Fibroblast of skin of scalp (primary cell): ENCODE results near the gene TTC23L.
A peak's percentile ranks its signal among the peaks of the same experiment; 100 is the strongest.

Experiments
- DNase-seq: peaks from one replicate; pipeline ENCODE4 v3.0.0-alpha.2; 2013

TTC23L gene

DNA sequence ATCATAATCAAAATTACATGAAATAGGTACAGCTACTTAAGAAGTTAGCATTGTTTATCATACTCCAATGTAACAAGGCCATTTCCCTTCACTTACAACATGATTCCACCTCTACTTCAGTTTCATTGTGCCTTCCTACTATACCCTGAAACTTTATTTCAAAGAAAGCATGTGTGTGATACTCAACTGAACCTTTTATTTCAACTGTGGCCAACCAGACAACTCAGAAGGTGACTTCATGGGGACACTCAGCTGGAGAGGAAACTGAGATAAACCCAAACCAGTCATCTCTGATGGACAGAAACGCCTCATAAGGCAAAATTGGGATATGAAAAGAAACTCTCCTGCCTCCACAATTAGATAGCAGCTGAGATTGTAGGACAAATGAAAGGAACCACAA is 5.9 kb upstream of the TTC23L start:
- no peak for DNase-seq

DNA sequence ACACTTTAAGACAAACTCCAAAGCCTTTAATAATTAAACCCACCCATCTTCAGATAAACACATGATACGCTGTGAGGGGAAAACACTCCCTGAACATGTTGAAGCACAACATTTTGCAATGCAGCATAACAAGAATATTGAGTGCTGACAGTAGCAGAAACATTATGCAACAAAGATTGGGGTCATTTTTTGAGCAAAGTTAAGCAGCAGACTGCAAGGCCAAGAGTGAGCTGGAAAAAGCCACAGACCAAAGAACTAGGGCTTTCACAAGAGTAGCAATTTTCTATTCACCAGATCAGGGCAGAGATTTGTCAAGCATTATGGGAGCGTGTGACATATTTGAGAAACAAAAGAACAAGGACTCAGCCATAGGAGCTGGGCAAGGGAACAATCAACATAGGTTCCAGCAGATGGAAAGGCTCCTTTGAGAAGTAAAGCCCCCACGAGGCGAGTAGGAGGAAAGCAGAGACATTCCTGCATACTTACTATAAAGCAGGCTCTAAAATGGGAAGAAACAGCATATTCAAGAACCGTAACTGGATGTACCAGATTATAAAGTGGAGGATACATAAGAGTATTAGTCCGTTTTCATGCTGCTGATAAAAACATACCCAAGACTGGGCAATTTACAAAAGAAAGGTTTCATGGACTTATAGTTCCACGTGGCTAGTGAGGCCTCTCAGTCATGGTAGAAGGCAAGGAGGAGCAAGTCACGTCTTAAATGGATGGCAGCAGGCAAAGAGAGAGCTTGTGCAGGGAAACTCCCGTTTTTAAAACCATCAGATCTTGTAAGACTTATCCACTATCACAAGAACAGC is 4.8 kb upstream of the TTC23L start:
- no peak for DNase-seq

DNA sequence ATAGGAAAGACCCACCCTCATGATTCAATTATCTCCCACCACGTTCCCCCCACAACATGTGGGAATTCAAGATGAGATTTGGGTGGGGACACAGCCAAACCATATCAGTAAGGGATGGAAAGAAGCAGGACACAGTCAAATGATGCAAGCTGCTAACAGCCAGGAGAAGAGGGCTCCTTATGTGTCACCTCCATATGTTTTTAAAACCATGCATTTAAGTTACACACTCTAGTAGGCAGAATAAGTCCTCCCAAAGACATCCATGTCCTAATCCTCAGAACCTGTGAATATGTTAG is 4.2 kb upstream of the TTC23L start:
- no peak for DNase-seq

DNA sequence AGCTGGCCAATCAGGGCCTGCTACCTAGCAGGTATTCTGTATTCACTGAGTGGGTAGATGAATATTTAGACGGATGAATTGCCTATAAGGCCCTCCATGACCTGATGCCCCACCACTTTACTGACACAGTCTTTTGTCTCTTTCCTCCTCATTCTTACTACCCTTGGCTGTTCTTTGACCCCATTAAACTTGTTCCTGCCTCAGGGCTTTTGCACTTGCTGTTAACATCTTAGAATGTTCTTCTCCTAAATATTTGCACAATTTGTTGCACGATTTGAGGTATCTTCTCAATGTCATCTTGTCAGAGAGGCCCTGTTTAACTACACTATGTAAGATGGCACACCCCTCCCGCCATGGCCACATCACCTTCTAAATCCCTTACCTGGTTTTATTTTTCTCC is 3.3 kb upstream of the TTC23L start:
- DNase-seq = no peak

DNA sequence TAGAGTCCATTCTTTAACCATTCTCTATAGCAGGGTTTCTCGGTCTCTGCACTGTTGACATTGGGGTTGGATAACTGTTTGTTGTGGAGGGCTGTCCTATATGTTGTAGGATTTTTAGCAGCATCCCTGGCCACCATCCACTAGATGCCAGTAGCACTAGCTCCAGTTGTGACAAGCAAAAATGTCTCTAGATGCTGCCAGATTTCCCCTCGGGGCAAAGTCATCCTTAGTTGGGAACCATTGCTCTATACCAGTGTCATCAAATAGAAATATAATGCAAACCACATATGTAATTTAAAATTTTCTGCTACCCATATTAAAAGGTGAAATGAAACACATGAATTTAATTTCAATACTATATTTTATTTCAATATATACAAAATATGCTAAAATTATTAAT is 2.9 kb downstream of the TTC23L start:
- no peak for DNase-seq

DNA sequence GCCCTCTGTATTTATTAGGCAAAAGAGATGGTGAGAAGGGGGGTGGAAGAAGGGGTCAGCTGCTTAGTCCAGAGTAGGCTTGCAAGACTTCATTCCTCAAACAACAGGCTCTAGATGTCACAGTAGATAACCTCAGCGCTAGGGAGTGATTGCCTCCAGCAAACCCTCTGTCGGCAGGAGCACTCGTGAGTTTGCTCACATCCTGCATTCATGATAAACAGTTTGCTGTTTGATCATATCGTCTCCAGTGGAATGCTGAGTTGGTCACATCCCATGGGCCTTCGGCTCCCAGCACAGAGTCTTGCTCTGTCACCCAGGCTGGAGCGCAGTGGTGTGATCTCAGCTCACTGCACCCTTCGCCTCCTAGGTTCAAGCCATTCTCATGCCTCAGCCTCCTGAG is 3.6 kb downstream of the TTC23L start:
- no peak for DNase-seq

DNA sequence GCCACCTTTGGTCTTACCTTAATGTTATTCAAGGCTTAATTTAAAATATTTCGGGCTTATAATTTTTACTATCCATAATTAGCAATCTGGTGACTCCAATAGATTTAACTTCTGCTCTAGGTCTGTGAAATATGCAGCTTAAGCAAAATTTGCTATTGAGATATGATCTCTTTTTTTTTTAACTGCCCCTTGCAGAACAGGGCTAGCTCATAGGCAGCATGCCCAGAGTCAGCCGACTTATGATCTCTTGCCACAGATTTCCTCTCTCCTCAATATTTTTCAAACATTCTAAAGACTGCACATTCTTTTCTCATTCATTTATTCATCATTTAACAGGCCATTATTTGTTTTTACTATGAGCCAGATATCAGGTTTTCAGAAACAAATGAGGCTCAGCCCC is 4.5 kb downstream of the TTC23L start:
- DNase-seq = no peak

DNA sequence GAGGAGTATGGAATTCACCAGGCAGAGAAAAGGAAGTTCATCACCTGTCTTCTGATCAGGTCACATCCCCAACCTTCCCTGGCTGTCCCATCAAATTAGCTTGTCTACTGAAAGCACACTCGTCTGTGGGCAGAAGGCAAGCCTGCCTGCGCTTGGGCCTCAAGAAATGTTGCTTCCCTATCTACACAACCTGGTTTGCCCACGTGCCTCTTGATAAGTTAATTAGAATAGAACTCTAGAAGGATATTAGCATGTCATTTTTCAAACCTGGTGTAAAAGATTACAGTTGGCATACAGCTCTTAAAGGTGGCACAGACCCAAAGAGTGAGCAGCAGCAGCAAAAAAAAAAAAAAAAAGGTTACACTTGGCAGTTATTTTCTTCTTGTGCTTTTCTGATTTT is 5.1 kb downstream of the TTC23L start:
- no peak for DNase-seq

DNA sequence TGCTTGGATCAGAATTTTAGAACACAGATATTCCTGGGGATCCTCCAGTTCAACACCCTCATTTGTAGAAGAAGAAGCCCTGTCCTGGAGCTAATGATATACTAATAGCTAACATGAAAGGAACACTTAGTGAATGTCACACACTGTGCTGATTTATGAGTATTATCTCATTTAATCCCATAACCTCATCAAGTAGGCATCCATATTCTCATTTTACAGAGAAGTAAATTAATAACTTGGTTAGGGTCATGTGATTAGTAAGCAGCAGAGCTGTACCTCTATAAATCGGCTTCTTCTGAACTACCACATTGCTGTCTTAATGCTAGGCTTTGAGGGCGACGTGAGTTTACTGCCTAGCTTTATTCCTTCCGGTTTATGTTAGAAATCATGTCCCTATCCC is 6.0 kb downstream of the TTC23L start:
- DNase-seq = no peak

DNA sequence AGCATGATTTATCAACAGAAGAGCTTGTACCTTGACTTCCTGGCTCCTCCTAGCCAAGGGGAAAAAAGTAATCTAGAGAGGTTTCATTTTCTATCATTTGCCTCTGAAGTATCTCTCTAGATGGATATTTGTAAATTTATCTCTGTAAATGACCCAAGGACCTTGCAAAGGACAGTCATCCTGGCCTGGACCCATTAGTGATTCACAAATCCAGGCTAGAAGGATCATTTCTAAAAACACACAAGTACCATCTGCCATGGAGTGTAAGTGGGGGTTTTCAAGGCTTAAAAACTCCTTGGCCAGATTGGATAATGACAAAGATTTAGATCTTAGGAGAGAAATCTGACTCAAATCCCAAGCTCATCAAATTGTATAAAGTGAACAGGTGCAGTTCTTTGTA is 8.1 kb downstream of the TTC23L start:
- no peak for DNase-seq

DNA sequence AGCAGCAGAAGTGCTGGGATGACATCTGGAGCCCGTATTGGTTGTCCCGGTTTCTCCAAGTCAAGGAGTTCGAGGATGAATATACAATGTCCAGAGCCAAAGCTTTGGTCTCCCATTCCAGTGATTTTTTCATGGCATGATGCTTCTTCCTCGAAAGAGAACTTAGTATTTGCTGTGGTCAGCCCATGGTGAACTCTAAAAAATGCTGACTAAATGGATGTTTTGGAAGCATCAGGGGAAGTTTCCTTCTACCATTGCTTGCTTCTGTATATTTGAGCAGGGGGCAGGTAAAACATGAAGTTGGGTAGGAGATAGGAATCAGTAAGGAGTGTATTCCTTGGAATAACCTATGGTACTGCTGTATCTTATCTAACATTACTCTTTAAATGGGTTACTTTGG is 8.6 kb downstream of the TTC23L start:
- DNase-seq = no peak

DNA sequence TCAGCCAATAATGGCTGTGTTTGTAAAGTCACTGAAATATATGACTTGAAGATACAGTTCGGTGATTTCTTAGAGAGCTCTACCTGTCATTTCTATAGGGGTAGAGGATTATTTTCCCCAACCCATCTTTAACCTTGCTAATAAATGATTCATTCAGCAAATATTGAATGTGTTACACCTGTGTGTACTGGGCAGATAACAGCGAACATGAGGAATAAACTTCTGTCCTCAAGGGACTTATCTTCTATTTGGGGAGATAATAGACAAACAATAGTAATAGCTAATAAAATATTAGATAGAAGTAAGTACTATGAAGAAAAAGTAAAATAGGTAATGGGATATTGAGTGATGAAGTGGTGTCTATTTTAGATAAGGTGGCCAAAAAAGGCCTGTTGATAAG is 9.3 kb downstream of the TTC23L start:
- no peak for DNase-seq

DNA sequence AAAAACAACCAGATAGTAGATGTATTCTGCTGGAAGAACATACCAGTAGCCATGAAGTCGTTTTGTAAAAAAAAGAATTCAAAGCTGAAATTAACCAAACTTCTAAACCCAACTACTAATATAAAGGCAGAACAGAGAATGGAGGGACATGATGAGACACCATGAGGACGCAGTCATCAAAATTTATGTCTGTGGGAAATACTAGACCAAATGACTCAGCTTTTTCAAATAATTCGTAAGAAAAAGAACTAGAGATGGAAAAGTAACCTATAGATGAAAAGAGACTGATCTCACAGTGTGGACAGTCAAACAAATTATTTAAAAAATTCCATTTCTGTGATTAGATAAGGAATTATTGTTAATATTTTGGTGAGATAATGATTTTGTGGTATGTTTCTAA is 10.3 kb downstream of the TTC23L start:
- DNase-seq = no peak

DNA sequence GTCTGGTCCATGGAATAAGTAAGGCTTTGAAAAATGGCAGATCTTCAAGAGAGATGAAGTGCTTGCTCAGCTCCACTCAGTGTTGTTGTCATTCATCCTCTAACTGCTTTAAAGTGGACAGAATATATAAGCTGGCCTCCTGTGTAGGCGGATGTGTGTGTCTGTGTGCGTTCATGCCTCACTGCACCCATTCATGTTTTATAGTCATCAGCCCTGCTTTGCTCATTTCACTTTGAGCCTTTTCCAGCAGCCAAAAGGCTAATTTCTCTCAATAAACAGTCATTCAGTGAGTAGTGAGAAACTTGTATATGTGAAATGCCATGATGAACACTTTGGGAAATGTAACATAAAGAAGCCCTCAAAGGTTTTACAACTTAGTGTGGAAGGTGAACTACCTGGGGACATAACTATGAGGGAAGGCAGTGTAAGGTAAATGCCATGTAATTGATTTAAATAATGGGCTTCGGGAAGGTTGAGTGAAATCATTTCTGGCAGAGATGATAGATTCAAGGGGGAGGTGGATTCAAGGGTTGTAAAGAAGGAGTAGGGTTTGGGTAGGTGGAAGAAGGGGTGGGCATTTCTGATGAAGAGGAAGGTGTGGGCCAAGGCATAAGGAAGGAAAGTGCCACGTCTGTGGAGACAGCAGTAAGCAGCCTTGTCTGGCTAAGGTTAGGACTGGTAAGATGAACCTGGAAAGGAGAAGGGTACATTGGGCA is 15.7 kb downstream of the TTC23L start:
- no peak for DNase-seq

DNA sequence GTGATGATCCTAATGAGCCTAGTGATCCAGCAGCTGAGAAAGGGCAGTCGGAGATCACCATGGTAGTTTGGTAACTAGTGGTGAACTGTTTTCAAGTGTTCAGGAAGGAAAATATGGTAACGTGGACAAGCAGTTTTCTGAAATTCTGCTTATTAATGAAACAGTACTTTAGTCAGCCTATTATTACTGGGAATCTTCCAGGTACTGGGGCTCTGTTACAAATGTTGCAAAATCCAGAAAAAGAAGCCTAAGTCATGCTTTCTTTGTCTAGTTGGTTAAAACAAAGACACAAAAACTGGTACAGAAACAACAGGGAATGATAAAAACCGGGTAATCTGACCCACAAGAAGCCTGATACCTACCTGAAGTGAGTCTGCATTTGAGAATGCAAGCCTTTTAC is 18.2 kb downstream of the TTC23L start:
- DNase-seq = no peak

DNA sequence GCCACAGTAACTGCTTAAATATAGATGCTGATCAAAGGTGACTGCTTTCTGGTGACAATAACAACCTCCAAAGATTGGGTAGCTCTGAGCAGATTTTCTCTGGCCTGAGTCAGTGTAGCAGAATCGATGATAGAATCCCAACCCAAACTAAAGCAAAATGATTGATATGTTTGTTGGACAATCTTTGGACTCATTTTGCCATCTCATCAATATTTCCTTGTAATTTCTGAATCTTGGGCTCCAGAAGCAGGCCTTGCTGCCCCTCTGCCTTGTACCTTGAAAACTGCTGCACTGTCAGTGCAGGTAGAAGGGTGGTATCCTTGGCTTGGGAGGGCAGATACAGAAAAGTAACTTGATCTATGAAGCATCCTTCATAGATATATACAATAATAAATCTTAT is 18.9 kb downstream of the TTC23L start:
- no peak for DNase-seq

DNA sequence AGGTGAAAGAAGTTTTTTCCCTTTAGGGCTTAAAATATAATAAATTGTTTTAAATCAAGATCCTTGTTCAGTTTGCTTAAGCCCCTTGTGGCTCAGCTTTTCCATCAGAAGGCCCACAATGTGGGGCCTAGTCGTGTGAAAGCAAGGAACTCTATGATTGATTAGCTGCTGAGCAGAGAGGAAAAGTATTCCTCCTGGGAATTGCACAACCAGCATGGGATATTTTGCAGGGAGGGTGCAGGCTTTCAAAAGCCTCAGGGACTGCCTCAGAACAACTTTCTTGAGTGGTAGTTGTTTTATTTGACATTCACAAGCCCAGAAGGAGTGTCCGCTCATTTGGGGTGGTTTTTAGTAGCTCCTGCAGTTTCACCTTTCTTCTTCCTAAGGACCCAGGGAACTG is 19.8 kb downstream of the TTC23L start:
- DNase-seq = peak; percentile 41

DNA sequence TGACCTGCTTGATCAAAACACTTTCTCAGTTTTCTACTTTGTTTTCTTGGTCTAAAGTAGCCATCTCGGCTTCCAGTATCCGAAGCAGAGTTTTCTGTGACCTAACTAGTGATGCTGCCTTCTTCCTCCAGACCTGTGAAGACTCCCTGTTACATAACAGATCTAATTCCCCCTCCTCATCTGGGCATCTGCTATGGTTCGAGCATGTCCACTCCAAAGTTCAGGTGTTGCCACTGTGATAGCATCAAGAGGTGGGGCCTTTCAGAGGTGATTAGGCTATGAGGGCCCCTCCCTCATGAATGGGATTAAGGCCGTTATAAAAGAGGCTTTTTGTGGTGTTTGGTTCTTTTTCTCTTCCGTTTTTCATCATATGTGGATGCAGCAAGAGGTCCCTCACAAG is 20.3 kb downstream of the TTC23L start:
- DNase-seq = no peak

DNA sequence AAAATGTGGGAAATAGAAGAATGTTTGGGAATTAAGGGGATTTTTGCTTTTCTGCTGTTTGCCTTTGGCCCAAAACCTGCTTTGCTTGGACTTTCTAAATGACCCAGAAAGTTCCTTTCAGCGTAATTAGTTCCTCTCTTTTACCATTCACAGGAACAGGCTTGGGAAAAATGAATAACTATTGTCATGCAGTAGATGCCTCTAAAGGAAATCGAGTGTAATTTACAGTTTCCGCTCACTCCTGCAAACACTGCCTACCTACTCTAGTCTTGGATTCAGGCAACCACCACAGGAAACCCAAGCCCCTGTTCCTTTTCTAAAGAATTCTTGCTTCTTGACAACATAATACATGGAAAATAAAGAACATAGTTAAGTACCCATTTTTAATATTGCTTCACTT is 25.0 kb downstream of the TTC23L start:
- DNase-seq = no peak

DNA sequence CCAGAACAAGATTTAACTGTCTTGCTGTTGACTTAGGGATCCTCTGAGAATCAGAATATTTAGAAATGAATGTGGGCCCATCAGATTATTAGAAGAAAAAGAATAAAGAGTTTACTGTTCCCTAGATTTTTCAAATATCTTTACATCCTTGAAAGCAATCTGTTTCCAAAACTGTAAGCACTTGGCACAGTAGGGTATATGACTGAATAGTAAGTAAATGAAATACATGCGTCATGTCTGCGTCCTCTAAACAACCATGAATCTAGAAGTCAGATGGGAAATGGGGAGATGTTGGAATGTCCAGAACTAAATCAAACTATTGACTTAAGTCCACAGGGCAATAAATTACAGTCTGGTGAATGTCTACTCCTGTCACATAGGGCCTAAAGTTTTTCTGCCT is 26.1 kb downstream of the TTC23L start:
- DNase-seq = no peak

DNA sequence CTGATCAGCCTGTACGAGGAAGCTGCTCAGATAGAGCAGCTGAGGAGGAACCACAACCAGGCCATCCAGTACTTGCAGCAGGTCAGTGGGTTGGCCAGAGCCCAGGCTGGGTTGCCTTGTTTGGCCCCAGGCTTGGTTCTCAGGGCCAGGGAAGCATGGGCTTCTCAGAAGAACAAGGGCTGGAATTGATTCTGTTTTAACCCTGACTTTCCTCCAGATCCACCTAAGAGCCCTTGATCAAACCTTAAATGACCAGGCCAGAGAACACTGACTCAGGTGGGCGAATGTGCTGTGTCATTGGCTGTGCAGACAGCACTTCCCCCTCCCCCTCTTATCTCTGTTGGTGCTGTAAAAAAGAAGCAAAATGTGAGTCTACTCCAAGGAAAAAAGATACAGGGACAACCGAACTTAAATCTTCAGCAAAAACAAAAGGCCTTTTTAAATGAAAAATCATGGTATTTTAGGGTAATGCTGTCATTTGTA is 28.1 kb downstream of the TTC23L start:
- DNase-seq = no peak

DNA sequence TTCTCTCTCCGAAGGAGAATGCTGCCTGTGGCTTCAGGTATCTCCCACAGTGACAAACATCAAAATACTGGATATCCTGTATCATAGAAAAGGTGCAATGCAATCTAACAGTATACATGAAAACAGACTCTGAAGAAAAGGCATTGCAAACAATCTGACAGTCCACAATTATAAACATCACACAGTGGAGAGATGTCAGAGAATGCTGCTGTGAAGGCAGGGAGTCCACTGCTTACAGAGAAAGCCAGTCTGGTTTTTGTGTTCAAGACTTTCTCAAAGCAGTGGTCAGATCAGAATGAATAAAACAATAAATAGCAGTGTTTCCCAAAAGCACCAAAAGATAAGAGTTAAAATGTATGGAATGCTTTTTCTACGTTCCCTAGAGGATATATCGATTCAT is 28.7 kb downstream of the TTC23L start:
- no peak for DNase-seq

DNA sequence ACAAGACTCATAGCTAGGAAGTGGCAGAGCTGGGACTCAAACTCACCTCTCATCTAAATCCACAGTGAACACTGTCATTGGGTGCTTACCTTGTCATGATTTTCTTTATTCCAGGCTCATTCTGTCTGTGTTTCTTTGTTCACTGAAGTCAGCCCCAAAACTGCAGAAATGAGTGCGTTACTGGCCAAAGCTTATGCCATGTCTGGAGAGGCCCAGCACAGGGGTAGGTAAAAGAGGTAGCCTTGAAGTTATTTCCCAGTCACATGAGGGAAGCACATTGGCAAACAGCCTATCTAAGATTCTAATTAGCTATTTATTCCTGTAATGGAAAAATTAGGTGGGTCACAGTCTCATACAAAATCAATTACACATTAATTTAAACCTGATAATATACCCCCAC is 29.8 kb downstream of the TTC23L start:
- DNase-seq = no peak

DNA sequence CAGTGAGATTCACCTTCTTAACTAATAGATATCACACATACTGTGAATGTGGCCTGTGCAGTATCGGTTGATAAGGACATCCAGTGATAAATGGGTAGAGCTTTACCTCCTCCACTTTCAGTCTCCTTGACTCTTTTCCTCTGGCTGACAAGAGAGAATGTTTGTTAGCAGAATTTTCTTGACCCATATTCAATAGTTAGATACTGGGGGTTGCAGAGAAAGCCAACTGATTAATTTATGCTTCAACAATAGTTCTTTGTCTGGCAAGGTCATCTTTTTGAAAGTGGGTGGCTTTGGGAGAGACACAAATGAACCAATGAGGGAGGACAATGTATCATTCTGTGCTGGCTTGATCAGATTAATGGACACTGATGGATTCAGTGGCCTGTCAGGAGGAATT is 30.3 kb downstream of the TTC23L start:
- no peak for DNase-seq

DNA sequence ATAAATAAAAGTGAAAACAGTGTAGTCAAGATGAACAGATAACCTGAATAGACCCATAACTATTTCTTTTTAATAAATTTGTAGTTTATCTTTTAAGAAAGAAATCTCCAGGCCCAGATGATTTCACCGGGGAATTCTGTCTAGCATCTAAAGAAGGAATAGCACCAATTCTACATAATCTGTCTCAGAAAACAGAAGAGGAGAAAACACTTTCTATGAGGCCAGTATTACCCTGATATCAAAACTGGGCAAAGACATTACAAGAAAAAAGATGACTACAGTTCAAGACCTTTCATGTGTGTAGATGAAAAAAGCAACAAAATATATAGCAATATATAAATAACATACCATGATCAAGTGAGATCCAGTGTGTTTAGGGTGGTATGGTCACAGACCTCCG is 31.4 kb downstream of the TTC23L start:
- DNase-seq = no peak
